DMS153 (cell line): Measurements from ENCODE around the gene SYT7.
A peak's percentile ranks its signal among the peaks of the same experiment; 100 is the strongest.

Experiments
- DNase-seq: peaks from one replicate; lab custom pipeline; 2025; lab: John Stamatoyannopoulos, UW

The SYT7 gene

DNA sequence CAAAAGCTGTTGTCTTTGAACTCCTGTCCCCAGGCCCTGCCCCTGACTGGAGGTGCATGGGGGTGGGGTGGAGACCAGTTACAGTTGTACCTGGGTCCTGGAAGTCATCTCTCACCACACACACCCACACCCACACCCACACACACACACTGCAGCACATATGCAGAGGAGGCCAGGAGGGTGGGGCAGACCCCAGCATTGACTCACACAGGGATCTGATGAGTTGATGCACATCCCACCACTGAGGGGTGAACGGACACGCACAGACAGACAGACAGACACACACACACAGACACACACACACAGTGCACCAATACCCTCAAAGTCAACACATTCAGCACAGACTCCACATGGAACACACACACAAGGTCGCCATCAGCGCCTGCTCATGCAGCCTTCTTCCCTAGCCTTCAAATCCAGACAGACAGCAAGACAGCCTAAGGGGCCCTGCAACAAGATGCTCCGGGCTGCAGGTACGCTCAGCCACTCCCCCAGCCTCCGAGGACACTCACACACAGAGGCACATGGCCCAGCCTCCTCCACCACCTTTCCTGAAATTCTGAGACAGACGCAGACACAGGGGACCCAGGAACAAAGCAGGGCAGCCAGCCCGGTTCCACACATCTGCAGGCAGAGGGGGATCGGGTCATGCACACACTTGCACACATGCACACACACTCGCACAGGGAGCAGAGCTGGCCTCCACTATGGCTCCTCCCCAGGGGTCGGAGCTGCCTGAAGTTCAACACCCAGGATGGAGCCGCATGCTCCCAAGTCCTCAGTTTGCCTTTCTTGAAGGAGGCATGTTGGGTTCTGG is 26.5 kb downstream of the SYT7 start:
- no peak for DNase-seq

DNA sequence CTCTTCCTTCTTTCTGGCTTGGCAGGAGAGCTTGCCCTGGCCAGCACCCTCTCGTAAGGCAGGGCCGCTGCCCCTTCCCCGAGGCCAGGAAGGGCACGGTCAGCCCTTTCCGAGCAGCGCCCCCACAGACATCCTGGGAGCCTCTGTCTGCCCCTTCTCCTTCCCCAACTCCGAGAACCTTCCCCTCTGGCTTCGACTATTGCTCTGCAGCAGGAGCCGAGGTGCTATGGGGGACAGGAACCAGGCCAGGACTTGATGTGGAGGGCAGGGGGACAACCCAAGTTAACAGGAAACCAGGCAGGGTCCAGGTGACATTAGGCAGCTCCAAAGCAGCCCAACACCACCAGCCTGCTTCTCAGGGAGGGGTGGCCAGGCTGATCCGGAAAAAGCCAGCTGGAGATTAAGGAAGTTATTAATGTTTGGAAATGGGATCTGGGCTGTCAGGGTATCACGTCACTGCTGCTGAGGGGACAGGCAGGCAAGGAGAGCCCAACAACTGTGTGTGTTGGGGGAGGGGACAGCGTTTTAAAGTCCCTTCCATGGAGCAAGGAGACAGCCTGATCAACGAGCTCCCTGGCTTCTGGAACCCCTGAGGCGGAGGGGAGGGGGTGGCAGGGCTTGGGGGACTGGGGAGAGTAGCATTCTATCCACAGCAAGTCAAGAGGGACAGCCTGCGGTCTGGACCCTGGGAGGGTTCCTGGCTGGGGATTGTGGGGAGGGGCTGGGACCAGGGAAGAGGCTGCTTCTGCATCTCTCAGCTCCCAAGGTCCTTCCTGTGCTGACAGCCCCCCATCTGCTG is 27.3 kb downstream of the SYT7 start:
- DNase-seq = peak; percentile 75

DNA sequence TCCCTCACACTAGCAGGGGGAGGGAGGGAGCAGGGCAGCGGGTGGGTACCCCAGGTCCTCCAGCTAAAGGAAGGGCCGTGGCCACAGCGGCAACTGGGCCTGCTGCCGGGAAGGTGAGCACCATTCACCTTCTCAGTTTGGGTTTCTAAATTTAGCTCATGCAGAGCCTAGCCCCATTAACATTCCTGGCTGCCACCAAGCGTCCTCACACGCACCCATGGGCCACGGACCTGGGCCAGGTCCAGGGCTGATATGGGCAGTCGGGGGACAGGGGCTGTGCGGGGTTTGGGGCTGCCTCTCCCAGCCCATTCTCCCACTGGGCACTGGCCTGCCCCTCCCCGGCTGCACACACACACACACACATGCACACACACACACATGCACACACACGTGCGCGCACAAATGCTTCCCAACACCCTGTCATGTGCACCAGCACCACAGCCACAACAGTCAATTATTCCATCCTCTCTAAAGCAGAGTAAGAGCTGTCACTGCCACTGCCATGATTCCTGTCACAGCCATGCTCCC is 28.7 kb downstream of the SYT7 start:
- DNase-seq = no peak

DNA sequence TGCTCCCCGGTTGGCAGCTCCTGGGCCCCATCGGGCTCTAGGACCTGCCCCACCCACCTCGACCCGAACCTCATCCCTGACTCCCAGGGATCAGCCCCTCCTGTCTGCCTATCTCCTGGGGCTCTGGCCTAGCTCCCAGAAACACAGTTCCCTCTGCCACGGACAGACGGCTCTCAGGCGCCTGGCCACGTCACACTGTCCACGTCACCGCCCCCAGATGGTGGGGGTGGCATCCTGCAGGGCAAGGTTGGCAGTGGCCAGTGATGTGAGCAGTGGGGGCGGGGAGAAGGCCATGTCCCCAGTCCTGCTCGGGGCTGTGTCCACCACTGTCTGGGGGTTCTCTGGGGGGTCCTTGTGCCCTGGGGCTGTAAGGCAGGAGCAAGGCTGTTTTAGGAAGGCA is 29.2 kb downstream of the SYT7 start:
- no peak for DNase-seq

DNA sequence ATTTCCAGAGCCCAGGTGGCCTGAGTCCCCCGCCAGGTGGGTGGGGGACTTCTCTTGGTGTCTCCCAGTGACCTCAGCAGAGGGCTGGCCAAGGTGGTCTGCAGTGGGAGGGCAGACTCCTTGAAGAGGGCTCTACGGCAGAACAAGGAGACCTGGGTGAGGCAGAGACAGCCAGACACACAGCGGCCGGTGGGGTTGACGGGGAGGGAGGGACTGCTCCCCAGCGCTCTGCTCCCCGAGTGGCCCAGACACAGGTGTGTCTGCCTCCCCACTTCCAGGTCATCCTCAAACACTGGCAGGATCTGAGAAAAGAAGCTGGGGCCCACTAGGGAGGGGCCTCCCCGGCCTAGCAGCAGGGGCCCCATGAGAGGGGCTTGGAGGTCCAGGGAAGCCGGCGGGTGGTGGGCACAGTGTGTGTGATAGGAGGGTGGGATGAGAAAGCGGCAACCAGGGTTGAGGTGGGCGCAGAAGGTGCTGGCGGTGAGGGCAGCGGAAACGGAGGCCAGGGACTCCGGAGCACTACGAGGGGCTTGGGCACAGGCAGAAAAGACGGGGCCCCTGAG is 30.1 kb downstream of the SYT7 start:
- no peak for DNase-seq

DNA sequence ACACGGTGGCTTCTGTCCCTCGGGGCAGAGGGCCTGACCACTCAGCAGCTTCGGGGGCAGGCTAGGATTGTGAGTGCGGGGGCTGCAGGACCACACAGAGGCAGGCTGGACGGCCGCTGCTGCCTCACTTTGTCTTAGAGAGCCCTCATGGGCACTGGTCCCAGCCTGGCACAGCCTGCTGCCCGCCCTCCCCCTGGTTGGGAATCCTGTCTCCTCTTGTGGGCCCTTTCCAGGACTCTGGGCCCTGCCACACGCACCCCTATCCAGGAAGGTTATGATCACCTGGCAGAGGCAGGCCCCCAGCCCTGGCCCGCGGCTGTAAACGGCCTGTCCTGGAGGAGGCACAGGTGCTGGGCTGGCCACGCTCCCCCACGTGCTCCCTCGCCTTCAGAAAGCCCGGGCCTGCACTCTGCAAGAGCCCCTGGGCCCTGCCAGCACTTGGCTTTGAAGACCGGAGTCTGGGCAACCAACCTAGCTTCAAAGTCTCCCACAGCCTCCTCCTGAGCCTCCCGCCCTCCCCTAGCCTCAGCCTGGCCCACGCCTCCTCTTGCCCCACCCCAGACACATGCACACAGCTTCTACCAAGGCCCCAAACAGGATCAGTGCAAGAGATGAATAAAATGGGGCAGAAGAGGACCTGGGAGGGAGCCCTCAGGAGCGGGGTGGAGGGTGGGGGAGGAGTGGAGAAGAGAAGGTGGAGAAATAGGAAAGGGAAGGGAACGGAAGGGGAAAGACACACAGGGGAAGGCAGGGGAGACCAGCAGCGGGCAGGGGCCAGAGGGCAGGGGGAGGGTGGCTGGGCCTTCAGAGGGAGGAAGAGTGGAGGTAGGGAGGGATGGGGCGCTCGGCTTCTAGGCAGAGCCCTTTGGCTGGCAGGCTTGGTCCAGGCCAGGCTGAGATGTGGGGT is 31.0 kb downstream of the SYT7 start:
- DNase-seq = no peak

DNA sequence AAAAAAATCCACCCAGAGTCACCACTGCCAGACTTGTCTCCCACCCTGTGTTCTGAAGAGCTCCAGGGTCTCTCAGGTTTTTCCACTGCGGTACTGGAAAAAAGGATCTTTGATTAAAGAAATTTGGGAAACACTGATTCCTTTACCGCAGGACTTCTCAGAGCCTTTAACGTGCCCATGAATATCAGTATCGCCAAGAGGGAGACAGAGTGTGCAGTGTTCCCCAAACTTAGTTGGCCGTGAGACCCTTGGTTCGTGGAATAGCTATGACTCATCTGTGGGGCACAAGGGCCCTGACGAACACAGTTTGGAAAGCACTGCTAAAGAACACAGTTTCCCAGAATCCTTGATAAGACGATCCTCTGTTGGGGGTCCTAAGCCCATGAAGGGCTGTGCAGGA is 31.7 kb downstream of the SYT7 start:
- DNase-seq = no peak

DNA sequence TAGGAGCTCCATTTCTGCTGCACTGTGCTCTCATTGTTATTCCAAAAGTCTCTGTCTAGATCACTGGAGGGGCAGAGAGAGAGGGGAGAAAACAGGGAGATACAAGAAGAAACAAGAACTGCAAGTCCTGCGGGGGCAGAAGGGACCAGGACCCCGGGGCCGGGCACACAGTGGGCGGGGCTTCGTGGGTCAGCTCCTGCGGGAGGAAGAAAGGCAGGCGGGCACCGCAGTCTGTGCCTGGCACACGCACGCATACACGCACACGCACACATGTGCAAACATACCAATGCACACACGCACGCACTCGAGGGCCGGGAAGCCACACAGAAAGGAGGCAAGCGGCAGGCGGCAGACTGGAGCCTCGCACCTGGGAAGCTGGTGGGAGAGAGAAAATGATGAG is 33.6 kb downstream of the SYT7 start:
- DNase-seq = no peak

DNA sequence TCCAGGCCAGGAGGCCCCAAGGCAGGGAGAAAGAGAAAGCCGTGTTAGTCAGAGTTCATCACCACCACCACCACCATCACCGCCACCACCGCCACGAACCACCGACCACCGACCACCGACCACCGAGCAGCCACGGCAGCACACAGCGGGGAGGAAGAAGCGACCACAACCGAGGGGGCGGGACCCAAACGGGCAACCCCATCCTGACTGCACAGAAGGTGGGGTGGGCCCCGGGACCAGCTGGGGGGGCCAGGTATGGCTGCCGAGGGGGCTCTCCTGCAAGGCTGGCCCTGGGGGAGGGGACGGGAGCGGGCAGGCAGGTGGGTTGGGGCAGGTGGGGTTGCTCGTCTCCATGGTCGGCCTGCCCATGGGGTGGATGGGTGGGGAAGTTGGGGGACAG is 34.2 kb downstream of the SYT7 start:
- no peak for DNase-seq

DNA sequence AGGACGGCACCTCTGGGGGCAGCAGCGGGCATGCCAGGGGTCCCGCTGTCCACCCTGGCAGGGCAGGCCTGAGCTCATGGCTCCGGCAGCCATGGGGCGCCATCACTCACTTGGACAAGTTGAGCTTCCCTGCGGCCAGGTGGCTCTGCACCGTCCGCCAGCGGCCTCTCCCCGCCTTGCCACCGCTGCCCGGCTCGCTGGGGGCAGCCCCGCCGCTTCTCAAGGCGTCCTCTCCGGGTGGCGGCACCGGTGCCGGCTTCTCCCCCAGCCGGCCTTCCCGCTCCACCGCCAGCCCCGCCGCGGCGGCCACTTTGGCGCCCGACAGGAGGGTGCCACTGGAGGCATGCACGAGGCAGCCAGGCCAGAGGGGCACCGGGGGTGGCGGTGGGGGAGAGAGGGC is 35.0 kb downstream of the SYT7 start:
- DNase-seq = no peak

DNA sequence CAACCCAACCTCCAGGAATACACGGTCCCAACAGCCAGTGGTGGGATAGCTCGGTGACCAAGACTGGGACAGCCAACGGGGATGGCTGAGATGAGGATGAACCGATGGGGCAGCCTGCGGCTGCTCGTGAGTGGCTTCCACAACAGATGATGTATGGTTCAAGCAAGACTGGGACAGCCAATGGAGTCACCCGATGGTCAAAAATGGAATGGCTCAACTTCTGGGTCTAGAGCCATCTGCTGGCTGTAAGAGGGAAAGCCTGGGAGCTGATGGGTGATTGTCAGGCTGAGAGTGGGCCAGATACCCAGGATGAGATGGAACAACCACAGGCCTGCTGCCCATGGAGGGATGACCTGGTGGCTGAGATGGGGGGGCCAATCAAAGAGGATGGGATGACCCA is 35.5 kb downstream of the SYT7 start:
- DNase-seq = no peak

DNA sequence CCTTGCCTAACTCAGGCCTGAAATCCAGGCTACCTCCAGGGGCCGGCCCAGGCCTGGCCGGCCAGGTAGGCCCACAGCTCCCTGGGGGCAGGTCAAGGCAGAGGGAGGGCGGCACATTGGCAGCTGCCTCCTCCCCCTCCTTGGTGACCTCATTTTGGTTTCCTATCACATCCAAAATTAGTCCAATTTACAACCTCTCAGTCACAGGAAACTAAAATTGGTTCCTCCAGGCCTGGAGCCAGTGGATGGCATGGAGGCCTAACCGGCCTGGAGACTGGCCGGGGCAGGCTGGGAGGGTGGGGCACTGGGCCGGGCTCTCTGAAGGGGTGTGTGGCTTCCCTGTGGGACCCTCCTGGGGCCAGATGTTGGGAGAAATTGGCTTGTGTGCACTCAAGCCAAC is 36.4 kb downstream of the SYT7 start:
- no peak for DNase-seq

DNA sequence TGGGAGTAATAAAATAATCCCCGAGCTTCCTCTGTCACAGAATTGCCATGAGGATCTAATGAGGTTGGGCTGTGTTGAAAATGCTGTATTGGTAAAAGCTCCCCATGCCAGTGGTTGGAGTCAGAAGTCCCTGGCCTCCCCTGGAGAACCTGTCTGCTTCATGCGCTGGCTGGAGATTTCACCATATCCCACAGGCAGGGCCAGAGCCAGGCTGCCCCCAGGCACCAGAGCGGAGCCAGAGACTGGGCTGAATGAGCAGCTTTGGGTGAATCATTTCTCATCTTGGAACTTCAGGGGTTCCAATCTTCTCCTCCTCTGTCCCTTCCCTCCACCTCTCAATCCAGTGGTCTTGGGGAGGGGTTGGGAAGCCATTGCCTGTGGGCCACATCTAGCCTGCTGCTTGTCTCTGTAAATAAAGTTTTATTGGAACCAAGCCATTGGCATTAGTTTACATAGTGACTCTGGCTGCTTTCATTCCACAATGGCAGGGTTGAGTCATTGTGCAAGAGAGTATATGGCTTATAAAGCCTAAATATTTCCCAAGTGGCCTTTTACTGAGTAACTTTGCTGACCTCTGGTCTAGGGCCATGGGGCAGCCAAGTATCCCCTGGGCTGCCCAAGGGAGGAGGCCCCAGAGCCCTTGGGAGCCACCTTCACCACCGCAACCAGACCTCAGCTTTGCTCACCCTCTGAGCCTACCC is 37.1 kb downstream of the SYT7 start:
- DNase-seq = no peak

DNA sequence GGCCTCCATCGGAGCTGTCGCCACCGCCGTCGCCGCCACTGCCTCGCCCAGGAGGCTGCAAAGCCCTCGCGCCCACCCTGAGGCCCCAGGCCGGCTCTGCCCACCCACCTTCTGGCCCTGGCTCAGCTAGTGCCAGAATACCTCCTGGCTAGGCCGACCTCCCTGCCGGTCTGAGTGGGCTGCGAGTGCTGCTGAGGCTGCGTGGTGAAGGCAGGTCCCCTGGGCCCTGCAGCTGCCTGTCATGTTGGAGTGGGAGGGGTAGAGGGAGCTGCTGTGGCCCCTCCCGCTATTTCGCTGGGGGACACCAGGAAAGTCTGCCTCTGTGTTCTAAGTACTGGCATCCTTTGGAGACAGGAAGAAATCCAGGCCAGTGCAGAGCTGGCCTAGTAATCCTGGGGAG is 38.2 kb downstream of the SYT7 start:
- no peak for DNase-seq

DNA sequence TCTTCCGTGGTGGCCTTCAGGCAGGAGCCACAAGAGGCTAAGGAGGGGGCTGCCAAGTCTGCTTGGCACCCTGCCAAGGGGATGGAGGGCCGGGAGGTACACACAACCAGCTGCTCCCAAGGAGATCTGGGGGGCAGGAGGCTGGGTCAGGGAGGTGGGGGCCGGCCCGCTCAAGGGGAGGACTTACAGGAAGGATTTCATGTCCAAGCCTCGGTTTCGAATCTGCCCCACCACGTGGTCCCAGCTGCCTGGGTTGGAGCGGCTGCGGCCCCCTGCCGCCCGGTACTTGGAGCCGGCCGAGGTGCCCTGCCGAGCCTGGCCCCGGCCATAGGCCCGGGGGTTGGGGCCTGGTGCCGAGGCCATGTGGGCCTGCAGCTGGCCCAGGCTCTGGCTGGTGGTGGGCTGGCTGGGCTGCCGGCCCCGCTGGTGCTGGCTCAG is 38.8 kb downstream of the SYT7 start:
- DNase-seq = no peak

DNA sequence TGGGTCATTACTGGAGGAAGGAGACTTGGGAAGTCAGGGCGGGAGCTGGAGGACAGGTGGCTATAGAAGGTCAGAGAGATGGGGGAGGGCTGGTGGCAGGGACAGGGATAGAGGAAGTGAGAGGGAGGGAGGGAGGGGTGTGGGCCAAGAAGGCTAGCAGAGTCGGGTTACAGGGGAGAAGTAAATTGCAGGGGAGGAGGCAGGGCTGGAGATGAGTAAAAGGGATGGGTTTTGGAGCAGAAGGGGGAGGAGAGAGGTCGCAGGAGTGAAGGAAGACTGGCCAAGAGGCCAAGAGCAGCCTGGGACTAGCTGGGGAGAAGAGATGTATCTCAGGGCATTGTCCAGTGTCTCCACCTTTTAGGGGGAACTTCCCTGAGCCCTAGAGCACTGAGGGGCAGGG is 39.3 kb downstream of the SYT7 start:
- DNase-seq = peak; percentile 55

DNA sequence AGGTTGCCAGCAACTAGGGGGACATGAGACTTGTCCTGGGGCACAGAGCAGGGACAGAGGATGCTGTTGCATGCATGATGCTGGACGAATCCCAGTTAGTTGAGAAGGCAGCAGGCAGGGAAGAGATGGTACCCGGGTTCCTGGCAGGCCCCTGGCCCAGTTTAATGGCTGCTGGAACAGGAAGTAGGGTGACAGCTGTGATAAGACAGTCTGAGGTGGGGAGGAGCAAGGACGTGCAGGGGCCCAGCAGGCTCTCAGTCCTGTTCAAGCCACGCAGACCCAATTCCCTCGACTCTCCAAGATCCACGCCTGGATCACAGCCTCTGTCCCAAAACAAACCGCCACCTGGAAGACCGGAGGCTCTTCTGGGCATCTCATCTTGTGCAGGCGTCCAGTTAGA is 40.3 kb downstream of the SYT7 start:
- DNase-seq = no peak

DNA sequence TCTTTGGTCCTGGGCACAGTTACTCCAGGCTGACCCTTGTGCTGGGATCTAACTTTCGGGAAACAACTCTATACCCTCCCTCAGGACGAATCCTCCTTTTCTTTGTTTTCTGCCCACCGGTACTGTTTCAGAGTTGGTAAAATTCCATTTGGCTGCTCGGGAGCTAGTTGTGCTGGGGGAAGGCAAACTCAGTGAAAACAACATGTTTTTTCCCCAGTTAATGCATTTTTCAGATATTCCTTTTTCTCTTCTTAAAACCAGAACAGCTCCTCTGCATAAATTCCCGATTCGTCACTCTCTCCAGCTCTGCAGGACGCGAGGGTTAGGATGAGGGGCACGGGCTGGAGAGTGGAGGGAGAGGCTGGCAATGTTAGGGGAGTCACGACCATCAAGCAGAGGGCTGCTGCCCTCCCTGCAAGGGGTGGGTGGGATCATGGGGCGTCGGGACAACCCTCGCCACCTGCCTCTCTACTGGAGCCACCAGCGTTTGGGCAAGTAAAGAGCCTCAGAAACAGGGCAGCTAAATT is 41.0 kb downstream of the SYT7 start:
- DNase-seq = no peak

DNA sequence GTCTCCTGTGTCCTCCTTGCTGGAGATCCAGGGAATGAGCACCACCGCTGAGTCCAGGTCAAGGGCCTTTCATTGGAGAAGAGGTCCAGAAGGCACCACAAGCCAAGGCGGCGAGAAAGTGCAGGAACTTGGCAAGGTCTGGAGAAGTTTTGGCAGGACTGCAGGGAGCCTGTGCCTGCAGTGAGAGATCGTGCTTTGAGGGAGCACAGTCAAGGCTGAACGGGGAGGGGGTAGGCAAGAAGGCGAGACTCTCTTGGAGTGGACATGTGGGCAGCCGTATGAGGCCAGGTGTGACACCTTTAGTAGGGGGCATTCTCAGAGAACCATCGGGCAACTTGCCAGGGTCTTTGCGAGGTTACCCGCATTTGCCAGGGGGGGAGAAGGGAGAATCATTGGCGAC is 41.9 kb downstream of the SYT7 start:
- DNase-seq = no peak

DNA sequence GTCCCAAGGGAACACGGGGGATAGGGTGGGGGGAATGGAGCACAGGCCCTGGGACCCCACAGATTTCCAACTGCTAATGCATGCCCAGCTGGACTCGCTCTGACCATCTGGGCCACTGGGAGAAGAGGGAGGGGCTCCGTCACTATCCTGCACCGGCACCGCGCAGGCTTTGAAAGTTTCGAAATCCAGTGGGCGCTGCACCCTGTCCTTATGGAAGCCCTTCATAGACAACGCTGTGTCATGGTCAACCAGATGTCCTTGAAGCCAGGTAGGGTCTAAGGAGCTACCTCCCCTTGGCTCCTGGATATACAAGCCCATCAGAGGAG is 42.3 kb downstream of the SYT7 start:
- DNase-seq = no peak

DNA sequence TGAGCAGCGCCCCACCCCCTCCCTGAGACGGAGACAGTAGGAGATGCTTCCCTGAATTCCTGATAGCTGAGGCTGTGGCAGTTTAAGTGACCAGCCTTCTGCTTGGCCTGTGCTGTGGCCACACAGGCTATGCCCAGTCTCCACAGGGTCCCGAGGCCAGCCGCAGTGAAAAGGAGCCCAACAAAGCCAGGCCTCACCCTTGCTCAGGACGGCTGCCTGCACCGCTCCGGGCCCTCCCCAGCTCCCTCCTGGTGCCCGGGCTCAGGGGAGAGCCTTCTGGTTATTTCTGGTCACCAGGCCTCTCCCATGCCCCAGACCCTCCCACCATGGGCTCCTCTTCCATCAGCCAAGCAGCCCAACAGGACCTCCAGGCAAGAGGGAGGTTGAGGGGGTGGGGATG is 43.5 kb downstream of the SYT7 start:
- DNase-seq = no peak
